Embryonic facial prominence (tissue), 1 donor: Measurements from ENCODE around the gene AGBL4.

ENCODE experiments used
- DNase-seq: peaks from one replicate; pipeline ENCODE4 v3.0.0-alpha.2; 2016; ENCODE audit errors: extremely low spot score

AGBL4 gene

DNA sequence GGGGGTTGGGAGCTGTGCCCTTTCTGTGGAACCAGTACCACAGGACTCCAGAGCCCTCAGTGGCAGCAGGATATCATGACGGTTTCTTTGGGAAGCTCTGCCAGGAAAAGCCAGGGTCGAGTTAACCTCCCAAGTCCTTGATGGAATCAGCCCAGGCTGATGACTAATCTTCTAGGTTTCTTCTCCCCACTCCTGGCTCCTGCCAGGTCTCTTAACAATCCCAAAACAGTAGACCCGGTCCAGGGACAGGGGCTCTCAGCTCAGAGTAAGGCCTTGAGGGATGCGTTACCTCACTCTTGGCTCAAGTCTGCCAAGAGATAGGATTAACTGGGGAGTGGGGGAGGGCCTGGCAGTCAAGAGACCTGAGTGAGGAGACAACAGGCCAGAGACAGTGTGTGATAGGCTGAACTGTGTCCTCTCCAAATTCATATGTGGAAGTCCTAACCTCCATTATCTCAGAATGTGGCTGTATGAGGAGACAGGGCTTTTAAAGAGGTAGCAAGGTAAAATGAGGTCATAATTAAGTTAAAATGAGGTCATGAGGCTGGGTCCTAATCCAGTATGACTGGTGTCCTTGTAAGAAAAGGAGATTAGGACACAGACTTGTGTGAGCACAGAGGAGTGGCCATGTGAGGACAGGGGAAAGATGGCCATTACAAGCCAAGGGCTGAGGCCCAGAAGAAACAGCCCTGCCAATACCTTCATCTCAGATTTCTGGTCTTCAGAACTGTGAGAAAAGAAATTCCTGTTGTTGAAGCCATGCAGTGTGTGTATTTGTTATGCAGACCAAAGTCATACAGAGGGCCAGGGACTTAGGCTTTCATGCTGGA, 1342.1 kb downstream of the AGBL4 start:
- no peak for DNase-seq

DNA sequence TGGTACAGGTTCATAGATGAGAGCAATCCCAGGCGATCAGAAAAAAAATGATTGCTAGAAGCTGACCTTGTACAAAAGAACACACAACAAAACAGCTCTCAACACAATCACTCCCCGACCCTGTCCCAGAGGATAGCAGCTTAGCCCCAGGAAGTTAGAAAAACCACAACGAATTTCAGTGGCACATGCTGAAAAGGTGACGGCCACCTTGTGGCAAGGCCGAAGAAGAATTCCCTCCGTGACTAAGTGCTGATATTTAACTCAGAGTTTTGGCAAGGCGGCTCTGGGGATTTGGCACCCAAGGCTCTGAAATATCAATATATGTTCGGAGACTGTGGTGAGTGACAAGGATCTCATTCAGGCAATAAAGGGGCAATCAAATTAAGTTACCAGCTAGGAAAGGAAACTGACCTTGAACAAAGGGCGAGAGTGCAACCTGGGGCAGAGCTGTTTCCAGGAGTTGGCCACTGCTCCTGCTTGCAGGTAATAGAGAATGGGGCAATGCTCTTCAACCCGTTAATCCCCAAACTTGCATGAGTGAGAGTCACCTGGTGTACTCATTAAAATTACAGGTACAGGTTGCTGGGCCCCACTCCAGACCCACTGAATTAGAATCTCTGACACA, 1343.2 kb downstream of the AGBL4 start:
- no peak for DNase-seq

DNA sequence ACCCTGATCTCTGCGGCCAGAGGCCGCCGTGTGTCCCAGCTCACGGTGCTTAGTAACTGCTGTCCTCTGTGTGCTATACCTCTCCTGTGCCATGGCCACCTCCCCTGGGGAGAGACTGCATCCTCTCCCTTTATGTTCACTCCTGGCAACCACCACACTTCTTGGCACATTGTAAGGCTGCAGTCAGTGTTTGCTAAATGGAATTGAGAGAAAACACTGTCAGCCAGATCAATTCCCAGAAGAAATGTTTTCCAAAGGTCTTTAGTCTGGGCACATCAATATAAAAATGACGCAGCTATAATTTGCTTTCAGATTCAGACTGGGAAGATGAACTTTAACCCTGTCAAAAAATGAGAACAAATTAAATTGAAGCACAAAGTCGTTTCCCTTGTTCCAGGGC, 1343.9 kb downstream of the AGBL4 start:
- DNase-seq, result no peak

DNA sequence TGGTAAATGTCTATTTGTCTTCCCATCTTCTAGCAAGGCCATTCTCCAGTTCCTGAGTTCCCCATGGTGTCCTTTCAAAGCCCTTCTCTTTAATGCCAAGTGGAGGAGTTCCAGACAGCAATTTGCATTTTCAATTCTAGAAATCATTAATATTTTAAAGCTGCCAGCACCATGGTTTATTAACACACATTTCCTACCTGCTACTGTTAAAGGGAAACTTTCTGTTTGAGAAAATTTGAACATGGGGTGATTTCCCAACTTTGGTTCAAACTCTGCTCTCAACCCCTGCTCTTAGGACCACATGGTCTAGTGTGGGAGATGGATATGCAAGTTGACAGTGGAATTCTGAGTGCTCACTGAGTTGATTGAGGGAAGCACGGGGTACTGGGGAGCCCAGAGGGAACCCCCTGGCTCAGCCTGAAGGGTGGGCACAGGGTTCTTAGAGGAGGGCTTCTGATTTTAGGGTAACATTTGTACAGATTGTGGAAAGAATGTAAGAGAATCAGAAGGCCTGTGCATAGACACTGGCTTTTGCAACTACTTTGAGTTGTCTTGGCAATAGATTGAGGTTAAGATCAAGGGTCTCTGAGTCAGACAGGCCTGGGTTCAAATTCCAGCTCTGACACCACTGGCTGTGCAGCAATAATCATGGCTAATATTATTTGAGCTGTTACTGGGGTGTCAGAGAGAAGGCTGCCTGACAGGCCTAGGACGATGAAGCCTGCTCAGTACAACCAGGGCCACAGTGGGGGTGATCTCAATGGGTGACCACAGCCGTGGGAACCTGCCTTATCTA, 1344.8 kb downstream of the AGBL4 start:
- DNase-seq, result no peak

DNA sequence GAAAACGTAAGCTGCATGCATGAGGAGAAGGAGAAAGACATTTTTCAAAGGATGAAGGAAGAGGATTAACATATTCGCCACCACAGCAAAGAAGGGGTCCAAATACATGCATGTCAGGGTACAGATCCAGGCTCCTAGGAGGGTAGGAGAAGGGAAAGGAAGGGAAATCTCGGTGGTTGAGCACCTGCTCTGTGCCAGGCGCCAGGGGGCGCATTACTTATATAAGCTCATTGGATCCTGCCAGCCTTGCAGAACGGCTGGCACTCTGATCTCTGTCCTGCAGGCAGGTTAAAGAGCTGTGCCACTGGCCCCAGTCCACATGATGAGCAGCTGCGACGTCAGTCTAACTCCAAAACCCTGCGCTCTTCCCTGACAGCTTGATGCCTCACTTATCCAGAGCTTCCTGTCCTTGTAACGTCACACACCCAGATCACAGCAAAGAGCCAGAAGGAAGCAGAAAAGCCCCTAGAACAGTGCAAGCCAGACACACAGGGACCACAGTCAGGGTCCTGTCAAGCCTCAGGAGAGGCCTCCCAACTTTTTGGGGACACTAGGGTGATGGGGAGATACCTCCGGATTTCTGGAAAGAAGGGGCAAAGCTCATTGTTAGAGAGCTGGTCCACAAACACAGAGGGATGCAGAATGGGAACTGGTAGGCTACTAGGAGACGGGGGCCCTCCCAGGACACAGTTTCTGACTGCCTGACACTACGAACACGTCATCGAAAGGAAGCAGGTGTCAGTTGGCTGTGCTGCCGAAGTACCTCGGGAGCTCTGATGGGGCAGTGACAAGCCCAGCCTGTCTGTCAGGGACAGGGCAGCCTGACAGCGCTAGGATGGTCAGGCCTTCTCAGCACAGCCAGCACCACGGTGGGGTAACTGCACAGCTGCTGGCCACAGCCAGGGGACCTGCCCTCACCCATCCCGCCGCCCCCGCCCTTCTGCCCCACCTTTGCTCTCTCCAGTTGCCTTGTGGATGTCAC, 1346.2 kb downstream of the AGBL4 start:
- peak; percentile 26 for DNase-seq

DNA sequence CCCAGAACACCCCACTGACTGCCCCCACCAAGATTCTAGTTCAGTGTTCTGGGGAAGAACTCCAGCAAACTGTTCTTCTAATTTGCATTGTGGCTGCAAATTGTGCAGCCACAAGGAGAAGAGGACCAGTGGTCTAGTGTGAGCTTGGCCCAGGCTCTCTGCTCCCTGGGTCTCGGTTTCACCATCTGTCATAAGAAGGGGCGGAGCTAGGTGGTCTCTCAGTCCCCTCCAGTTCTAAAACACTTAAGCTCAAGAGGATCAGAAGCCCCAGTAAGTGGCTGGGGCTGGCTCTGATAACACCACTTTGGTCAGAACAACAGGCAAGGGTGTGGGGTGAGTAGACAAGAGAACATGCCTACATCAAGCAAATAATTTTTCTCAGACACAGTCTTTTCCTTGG, 1346.9 kb downstream of the AGBL4 start:
- no peak for DNase-seq

DNA sequence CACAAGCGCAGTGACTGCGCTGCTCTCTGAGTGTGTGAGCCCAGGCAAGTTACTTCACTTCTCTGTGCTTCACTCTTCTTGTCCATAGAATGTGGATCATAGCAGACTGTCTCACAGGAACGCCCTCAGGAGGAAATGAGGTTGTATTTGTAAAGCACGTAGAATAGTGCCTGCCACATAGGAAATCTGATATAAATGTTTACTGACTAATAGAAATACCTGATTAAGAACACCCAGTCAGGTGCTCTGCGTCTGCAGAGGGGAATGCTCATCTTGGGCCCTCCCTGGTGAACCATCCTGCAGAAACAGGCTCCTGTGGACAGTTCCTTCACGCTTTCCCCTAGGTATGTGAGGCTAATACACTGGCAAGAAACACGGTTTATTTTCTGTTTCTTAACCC, 1347.4 kb downstream of the AGBL4 start:
- no peak for DNase-seq

DNA sequence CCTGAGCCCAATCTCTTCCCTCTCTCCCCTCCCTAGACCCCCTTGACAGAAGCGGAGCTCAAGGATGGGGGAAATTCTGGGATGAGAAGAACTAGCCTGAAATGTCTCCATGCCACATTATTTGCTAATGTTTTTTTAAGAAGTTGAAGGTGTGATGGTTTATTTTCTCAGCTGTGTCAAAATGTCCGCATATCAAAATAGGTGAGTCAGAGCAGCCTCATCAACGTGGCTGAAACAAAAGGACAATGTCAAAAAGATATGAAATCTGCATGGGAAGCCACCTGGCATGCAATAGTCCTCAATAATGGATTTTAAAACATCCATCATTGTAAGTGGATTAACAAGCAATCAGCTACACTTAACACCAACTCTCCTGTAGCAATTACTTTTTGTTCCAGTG, 1348.5 kb downstream of the AGBL4 start:
- DNase-seq, result no peak

DNA sequence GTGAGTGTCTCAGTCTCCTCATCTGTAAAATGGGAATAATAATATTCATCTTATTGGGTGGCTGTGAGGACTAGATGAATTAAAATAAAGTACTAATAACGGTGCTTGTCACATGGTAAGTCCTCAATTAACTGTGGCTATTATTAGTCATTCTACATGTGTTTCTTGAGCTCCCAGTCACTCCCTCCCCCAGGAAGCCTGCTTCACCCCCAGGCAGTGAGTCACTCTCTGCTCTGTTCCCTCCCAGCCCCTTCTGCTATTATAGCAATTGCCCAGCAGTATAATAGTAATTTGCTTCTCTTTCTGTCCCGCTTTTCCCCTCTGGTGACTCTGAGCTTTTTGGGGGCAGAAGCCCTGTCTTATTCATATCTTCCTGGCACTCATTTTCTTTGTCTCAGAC, 1349.1 kb downstream of the AGBL4 start:
- DNase-seq, result no peak

DNA sequence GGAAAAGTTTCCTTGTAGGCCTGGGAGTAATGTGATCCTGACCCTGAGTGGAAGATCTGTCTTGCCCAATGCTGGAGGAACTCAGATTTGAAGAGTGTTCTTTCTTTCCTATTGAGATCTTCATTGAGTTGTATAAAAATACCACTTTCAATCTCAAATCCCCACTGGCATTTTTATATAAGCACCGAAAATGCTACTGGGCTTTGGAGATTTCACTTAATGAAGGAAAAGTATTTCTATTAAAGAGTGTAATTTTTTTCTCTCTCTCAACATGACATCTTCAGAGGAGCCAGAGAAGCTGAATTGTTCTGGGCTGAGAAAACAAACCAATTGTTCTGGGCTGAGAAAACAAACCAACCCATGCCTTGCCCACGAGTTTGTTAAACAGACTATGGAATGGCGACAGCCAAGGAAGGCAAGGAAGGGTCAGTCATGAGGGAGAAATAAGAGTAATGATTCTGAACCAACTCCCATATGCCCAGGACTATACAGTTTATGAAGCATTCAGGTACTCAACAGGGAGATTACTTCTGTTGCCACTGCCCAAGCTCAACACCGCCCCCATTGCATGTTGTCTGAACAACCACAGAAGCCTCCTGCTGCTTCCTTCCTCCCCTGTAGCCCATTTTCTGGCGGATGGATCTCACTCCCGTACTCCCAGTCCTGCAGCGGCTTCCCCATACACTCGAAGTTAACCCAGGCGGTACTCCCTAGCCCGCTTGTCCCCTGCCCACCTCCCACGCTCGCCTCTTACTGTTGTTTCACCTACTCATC, 1350.2 kb downstream of the AGBL4 start:
- no peak for DNase-seq

DNA sequence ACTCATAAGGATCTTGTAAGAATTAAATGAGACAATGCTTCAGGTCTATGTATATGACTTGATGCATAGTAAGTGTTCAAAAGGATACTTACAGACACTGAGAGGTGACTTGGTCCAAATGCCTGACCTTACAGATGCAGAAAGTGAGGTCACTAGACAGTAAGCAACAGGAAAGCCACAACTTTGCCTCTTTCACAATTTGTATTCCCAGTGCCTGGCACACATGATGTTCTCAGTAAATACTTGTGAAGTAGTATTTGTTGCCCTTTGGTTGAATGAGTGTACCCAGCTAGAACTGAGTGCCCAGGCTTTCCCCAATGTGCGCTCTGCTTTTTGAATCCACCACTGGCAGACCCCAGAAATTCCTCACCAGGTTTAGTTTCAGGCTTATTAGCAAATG, 1352.2 kb downstream of the AGBL4 start:
- DNase-seq, result no peak

DNA sequence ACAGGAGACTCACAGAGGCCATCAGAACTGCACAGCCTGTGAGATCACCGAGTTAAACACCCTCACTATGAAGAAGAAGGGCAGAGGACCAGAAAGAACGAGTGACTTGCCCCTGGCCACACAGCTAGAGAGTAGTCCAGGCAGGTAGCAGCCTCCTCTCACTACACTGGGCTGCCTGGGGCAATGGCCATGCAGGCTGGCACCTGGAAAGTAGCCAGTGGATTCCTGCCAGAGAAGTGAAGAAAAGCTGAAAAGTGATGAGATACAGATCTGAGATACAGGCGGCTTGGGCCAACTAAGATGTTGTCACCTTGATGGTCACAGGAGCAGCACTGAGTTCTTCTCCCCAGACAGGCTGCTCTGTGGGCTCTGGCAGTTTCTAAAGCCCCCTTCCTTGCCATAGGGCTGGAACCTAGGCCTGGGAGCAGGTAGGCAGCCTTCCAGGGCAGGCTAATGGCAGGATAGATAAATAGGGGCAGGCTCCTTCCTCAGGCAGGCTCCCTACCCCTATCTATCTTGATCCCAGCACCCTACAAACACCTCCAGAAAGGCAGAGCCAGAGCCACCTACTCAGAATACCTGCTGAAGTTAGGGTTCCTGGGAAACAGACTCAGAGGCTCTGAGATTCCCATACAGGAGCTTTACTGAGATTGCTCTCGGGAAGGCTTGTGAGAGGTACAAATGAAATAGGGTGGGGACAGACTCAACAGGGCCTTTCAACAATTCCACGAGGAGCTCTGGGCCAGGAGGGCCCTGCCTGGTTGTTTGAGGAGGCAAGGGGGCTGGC, 1353.3 kb downstream of the AGBL4 start:
- no peak for DNase-seq

DNA sequence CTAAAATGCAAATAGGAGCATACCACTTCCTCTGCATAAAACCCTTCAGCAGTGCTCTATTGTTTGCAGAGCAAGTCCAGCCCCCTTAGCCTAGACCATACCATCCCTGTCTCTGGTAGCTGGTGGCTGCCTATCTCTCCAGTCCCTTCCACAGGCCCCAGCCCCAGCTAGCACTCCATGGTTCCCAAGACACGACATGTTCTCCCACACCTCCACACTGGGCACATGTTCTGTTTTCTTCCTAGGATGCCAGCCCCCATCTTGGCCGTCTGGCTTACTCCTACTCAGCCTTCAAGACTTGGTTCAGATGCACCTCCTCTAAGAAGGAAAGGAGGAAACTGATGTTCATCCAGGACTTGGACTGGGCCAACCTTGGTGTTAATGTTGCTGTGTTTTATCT, 1355.4 kb downstream of the AGBL4 start:
- DNase-seq, result no peak

DNA sequence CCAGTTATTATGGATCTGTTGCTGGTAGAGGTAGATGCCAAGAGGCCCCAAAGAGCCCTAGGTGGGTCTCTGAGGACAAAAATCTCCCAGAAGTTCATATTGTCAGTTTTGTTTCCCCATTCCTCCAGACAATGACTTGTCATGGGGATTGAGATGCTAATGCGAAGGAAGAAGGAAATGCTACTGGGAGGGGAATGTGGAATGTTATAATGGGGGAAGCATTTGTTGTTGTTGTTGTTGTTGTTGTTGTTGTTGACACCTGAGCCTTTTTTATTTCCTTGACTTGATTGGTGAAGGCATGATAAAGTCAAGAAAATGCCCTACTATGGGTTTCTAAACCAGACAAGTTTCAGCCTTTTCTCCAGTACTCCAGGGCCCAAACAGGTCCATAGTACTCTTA, 1356.0 kb downstream of the AGBL4 start:
- DNase-seq, result no peak

DNA sequence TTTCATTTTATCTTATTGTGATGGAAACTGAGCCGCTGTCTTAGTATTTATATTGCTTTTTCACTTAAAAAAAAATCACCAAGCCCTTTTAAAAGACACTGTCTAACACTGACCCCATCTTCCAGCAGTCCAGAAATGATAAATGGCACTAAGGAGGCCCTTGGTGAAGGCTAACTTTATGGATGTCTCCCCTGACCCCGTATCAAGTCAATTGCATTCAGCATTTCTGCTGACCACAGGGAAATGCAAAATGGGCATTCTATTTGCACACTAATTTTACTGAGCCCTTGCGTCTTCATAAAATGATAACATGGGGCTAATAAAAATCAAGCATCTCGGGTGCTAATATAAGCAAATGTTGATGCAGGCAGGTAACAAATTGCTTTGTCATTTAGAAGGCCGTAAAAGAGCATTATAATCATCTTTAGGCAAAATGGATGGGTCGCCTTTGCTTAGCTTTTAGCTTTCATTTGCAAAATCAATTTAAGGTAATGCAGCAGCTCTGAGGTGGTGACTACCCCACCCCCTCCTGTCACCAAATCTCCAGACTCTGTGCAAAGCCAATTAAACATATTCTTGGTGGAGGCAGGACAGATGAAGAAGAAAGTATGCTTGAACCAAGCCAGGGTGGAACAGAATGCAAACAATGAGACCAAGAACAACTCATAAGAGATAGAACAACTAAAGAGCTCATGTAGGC, 1357.9 kb downstream of the AGBL4 start:
- no peak for DNase-seq

DNA sequence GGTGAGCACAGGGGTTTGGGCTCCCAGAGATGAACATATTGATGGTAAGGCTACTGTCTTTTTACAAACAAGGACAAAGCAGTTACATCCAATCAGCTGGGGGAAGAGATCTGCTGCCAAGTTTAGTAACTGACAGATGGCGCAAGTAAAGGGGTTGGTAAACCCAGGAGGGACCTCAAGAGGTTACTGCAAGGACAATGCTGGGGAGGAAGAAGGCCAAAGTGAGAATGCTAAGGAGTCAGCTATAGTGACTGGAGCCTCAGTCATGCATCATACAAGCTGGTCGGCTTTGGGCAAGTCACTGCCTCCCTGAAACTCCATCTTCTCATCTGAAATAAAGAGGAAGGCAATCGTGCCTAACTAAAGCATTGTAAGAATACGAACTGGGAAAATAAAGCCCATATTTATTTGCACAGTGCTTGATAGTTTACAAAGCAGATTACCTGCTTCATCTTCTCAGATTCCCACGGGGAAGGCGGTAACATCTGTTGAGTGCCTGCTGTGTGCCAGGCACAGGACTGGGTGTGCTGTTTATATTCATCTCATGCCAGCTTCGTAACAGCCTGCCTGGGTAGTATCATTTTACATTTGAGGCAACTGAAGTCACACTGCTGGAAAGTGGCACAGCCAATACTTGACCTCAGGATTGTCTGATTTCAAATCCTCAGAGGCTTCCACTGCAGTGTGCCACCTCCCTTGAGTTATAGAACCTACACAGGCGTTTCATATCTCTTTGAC, 1361.9 kb downstream of the AGBL4 start:
- DNase-seq, result no peak

DNA sequence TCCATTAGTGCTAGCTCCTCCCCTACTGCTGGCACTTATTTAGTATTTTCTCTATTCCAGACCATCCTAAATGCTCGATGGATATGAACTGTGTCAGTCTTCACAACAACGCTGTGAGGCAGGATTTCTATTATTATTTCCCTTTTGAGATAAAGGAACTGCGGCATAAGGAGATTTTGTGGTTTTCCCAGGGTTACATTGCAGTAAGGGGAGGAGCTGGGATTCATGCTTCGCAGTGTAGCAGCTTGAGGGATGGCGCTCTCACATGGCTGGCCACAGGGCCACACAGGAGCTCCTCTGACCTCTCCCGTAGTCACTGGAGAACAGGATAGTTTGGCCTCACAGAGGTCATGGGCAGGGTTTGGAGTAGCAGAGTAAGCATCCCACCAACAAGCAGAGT, 1364.0 kb downstream of the AGBL4 start:
- no peak for DNase-seq

DNA sequence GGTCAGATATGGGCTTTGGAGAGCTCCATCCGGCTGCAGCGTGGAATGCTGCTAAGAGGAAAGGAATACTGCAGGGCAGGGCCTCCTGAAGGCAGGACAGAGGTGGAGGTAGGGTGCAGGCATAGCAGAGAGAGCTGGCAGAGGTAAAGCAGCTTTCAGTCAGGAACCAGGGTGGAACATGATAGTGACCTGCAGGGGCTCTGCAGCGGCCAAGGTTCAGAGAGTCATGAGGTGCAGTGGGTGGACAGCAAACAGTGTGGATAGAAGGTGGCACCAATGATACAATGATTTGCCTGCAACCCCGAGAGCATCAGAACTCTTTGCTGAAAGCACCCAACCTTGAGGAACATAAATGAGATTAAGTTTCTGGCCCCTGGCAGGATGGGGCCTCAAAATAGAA, 1366.3 kb downstream of the AGBL4 start:
- no peak for DNase-seq
